ENCODE data around the gene ACOXL. TPM values are rescaled to one million over a fixed set of nuclear protein-coding genes. Genes with fewer than 3 reads are reported as not detected.

Gene ACOXL
- total and polyA plus RNA-seq, 9 of the 15 experiments (the other 6 are each of a cell fraction or from before 2014, with no cell fraction given), result 0.31 to 0.56 TPM; not detected in 7

GRCh38 chr2:110978756-110979470 is 246.5 kb downstream of the ACOXL start (continued):
- no peak for TF ChIP-seq CHD7 (IDR thresholded peaks at IDR 0.05; ENCODE audit: low read depth, low read length)
- TF ChIP-seq PREB (CRISPR knock-in tag; IDR thresholded peaks at IDR 0.05), result no peak
- no peak for TF ChIP-seq ELK3 (CRISPR knock-in tag; IDR thresholded peaks at IDR 0.05)

Data from K562 (cell line).